SU-DHL-6 (cell line): Measurements from ENCODE around the gene STK39.

Source experiments
- CTCF ChIP-seq: fragments of 200-600 bp; sonication (generic); IDR thresholded peaks from one replicate; pipeline ENCODE4 v1.5.1; 2017; ENCODE audit warnings: antibody characterized with exemption, mild to moderate bottlenecking, low read length, moderate library complexity; ENCODE audit not compliant: insufficient read depth, poor library complexity, severe bottlenecking
- EZH2phosphoT487 ChIP-seq: fragments of 200-600 bp; sonication (generic), shearing (Covaris generic); conservative IDR thresholded peaks from 2 replicates; pipeline ENCODE4 v1.6.1; 2018; ENCODE audit warnings: mild to moderate bottlenecking, antibody characterized with exemption, low read length, moderate library complexity, mixed read lengths

- no peak for TF ChIP-seq CTCF
- TF ChIP-seq EZH2phosphoT487, result no peak
These were observed 259.8 kb downstream of the STK39 start for GRCh38 chr2:167987558-167987957.
